GM21576 (cell line): ENCODE data around the gene NFYA.

Source experiments
- ATAC-seq: cut with Tn5 transposase; IDR thresholded peaks from one replicate; pipeline ENCODE4 v1.9.1; 2021; ENCODE audit warnings: mild to moderate bottlenecking, moderate library complexity; ENCODE audit not compliant: unreplicated experiment

Gene NFYA

GRCh38 chr6:41046084-41046483, 26.7 kb upstream of the NFYA start:
- ATAC-seq = no peak

DNA sequence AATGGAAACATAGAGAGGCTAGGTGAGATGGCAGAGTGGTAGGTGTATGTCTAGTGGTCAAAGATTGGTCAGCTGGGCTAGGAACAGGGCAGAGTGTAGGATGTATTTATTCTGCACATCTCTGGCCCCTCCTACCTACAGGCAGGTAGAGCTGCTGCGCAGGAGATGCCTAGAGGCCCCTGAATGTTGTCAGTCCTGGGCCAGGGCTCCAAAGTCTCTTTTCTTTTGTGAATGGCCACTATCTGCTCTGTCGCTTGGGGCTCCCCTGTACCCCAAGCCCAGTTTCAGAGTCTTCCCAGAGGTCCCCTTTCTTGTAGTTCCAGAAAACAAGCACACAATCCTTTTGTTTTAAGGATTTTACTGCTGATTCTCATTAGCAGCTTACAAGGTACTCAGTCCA, 25.5 kb upstream of the NFYA start:
- no peak for ATAC-seq

GRCh38 chr6:41047745-41048732, 24.7 kb upstream of the NFYA start:
- ATAC-seq = no peak

DNA sequence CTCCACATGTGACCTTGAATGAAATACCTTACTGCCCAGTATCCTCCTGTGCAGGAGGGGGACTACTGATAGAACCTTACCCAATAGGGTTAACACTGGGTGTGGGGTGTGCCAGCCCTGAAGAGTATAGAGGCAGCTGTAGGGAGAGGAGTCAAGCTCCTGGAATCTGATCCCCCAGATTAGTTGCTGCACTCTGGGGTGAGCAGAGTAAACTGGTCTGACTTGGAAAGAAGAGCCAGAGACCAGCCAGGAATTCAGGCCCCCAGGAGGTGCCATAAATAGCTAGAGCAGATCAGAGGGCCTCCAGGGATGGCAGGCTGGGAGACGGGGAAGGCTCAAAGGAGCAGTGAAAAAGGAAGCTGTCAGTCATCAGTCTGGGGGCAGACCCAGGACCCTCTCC, 23.3 kb upstream of the NFYA start:
- no peak for ATAC-seq

DNA sequence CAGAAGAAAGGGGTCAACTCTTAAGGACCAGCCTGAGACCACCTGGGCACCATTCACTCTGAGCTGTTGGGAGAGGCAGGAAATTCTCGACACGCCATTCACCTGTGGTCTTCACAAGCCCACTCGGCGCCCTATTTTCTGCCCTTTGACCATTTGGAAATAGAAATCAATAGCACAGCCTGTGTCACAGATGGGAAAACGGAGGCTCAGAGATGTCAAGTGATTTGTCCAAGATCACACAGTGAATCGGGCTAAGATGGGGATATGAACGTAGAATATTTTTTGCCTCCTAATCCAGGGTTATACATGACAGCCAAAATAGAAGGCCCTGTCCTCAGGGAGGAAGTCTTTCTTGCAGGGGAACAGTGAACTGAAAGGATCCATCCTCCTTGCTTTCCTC, 22.8 kb upstream of the NFYA start:
- ATAC-seq = no peak

- no peak for ATAC-seq
These were observed 22.2 kb upstream of the NFYA start for GRCh38 chr6:41050536-41050935.

GRCh38 chr6:41051873-41052272, 20.9 kb upstream of the NFYA start:
- no peak for ATAC-seq

DNA sequence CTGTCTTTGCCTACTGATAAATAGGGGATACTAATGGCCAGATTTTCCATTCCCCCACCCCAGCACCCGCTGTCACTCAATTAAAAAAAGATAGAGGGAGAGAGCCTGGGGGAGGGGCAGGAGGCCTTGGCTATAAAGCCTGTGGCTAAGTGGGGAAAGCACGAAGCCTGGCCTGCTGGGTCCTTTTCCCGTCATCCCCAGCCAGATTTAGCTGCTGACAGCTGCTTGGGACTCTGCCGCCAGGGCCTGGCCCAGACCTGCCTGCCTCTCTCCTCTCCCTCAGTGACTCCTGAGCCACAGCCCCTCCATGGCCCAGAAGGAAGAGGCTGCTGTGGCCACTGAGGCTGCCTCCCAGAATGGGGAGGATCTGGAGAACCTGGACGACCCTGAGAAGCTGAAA, 19.7 kb upstream of the NFYA start, which contains the start of gene APOBEC2:
APOBEC2 (plus strand) TSS at position 162 of the 400 bp plus-strand sequence; CDS start at position 308, 146 bp downstream.
- ATAC-seq = no peak

DNA sequence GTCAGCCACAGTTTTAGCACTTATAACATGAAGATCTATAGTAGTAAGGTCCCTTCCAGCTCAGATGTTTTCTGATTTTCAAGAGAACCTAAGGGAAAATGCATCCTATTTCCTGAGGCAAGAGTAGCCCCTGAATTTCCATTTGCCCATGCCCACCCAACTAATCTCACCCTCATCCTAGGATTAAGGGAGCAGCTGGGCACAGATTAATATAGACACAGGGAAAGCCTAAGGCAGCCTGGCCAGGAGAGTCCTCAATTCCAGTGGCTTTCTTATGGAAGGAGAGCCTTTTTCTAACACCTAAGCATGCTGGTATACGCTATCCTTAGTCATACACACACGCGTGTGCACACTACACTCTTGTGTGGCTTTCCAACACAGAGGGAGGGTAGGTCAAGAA, 18.3 kb upstream of the NFYA start:
- no peak for ATAC-seq

DNA sequence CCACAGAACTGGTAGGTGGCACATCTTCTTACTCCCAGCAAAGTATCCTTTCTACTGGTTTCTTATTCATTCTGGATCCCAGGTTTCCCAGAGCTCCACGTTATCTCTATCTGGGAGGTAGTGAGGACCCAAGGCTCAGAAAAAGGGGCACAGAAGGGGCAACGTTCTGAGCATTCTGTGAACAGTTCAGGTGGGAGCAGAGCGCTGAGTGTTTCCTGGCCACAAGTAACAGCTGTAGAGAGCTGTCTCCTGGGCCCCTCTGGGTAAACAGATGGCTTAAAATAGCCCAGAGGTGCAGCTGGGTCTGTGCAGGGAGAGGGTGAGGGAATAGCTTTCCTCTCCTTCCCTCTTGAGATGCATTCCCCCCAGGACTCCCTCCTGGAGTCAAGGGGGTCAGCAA, 17.6 kb upstream of the NFYA start:
- no peak for ATAC-seq

- no peak for ATAC-seq
These were observed 15.8 kb upstream of the NFYA start for GRCh38 chr6:41056768-41057490.

DNA sequence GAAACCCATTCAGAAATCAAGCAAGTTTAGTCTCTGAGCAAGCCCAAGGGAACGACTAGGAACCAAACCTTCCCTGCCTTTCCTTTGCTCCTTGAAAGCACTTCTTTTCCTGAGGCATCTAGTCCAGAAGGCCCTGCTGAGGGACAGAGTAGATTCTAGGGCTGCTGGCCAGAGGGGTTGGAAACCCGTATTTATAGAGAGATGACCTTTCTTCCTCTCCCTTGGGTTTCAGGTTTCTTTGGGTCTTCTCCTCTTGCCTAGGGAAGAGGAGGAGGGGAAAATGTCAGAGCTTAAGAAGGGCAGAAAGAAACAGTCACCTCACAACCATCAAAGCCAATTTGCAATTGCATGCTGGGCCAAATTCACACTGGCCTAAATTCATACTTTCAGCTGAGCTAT, 14.0 kb upstream of the NFYA start:
- no peak for ATAC-seq

GRCh38 chr6:41059556-41059955, 13.2 kb upstream of the NFYA start:
- no peak for ATAC-seq

GRCh38 chr6:41061196-41061726, 11.5 kb upstream of the NFYA start:
- ATAC-seq = no peak

GRCh38 chr6:41062056-41062455, 10.7 kb upstream of the NFYA start:
- no peak for ATAC-seq

DNA sequence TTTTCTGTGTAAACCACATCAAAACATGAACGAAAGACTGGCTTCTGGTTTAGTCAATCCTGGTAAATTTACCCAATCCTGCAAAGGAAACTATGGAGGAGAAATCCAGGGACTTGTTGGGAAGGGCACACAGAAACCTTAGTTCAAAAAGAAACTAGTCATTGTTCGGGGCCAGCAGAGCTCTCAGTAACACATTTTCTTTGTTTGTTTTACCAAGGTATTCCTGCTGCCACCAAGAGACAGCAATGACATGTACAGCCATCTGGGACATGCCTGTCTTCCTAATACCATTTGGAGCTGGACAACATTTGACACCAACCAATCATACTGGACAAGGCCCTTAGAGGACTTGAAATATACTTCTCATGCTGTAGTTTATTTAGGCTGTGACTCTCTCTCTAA, 8.9 kb upstream of the NFYA start:
- ATAC-seq = no peak

GRCh38 chr6:41064841-41065240, 7.9 kb upstream of the NFYA start:
- ATAC-seq = no peak

- no peak for ATAC-seq
These were observed 7.2 kb upstream of the NFYA start for GRCh38 chr6:41065550-41066026.

- no peak for ATAC-seq
These were observed 5.9 kb upstream of the NFYA start for GRCh38 chr6:41066867-41067304.

GRCh38 chr6:41071501-41071922, 1.3 kb upstream of the NFYA start:
- ATAC-seq = no peak
